Measurements from ENCODE around the gene SURF4.

Gene SURF4

GRCh38 chr9:133351908-133352634, 23.8 kb downstream of the SURF4 start:
- no peak for TF ChIP-seq YY1 (IDR thresholded peaks at IDR 0.05; ENCODE audit: low read depth)
- no peak for TF ChIP-seq USF1 (IDR thresholded peaks at IDR 0.05)
- TF ChIP-seq TAF1 (IDR thresholded peaks at IDR 0.05; ENCODE audit: low read depth): no peak
- no peak for TF ChIP-seq REST (IDR thresholded peaks at IDR 0.05; ENCODE audit: low read depth)
- TF ChIP-seq EGR1 (IDR thresholded peaks at IDR 0.05): no peak
- TF ChIP-seq MAX (IDR thresholded peaks at IDR 0.05): no peak
- TF ChIP-seq CEBPB (IDR thresholded peaks at IDR 0.05): no peak
- TF ChIP-seq FOXM1 (IDR thresholded peaks at IDR 0.05; ENCODE audit: borderline replicate concordance, low read depth): no peak
- TF ChIP-seq RAD21 (IDR thresholded peaks at IDR 0.05; ENCODE audit: low read depth): no peak
- TF ChIP-seq CREB1 (IDR thresholded peaks at IDR 0.05; ENCODE audit: low read depth): no peak
- no peak for TF ChIP-seq ZBTB7A (IDR thresholded peaks at IDR 0.05; ENCODE audit: low read depth)
- no peak for TF ChIP-seq TCF12 (IDR thresholded peaks at IDR 0.05; ENCODE audit: low read depth)
- TF ChIP-seq EP300 (IDR thresholded peaks at IDR 0.05; ENCODE audit: borderline replicate concordance): no peak
- TF ChIP-seq NFIC (IDR thresholded peaks at IDR 0.05): no peak
- no peak for TF ChIP-seq TEAD4 (IDR thresholded peaks at IDR 0.05)

- no peak for TF ChIP-seq MAX (IDR thresholded peaks at IDR 0.05)
- no peak for TF ChIP-seq REST (IDR thresholded peaks at IDR 0.05; ENCODE audit: low read depth)
- TF ChIP-seq FOXM1 (IDR thresholded peaks at IDR 0.05; ENCODE audit: borderline replicate concordance, low read depth): no peak
- no peak for TF ChIP-seq CEBPB (IDR thresholded peaks at IDR 0.05)
- no peak for TF ChIP-seq YY1 (IDR thresholded peaks at IDR 0.05; ENCODE audit: low read depth)
- TF ChIP-seq USF1 (IDR thresholded peaks at IDR 0.05): no peak
- no peak for TF ChIP-seq TCF12 (IDR thresholded peaks at IDR 0.05; ENCODE audit: low read depth)
- TF ChIP-seq RAD21 (IDR thresholded peaks at IDR 0.05; ENCODE audit: low read depth): no peak
- no peak for TF ChIP-seq TEAD4 (IDR thresholded peaks at IDR 0.05)
- no peak for TF ChIP-seq ZBTB7A (IDR thresholded peaks at IDR 0.05; ENCODE audit: low read depth)
- no peak for TF ChIP-seq NFIC (IDR thresholded peaks at IDR 0.05)
- no peak for TF ChIP-seq CREB1 (IDR thresholded peaks at IDR 0.05; ENCODE audit: low read depth)
- TF ChIP-seq EP300 (IDR thresholded peaks at IDR 0.05; ENCODE audit: borderline replicate concordance): no peak
- no peak for TF ChIP-seq TAF1 (IDR thresholded peaks at IDR 0.05; ENCODE audit: low read depth)
- no peak for TF ChIP-seq EGR1 (IDR thresholded peaks at IDR 0.05)
These were observed 24.3 kb downstream of the SURF4 start for GRCh38 chr9:133351526-133351907.

GRCh38 chr9:133349965-133350616, 25.8 kb downstream of the SURF4 start:
- TF ChIP-seq TEAD4 (IDR thresholded peaks at IDR 0.05): no peak

GRCh38 chr9:133348718-133349573, 26.9 kb downstream of the SURF4 start:
- TF ChIP-seq CREB1 (IDR thresholded peaks at IDR 0.05; ENCODE audit: low read depth) (no peak), CEBPB (IDR thresholded peaks at IDR 0.05) (no peak), NFIC (IDR thresholded peaks at IDR 0.05) (no peak), TAF1 (IDR thresholded peaks at IDR 0.05; ENCODE audit: low read depth) (no peak)

- TF ChIP-seq REST (IDR thresholded peaks at IDR 0.05; ENCODE audit: low read depth) (peak; percentile 28; the same call in 1 of the 2 replicates), TAF1 (IDR thresholded peaks at IDR 0.05; ENCODE audit: low read depth) (peak; percentile 100), FOXM1 (IDR thresholded peaks at IDR 0.05; ENCODE audit: borderline replicate concordance, low read depth) (no peak), CEBPB (IDR thresholded peaks at IDR 0.05) (no peak), NFIC (IDR thresholded peaks at IDR 0.05) (peak; percentile 8; the same call in 1 of the 2 replicates), ZBTB7A (IDR thresholded peaks at IDR 0.05; ENCODE audit: low read depth) (no peak), USF1 (IDR thresholded peaks at IDR 0.05) (no peak), EGR1 (IDR thresholded peaks at IDR 0.05) (no peak), TEAD4 (IDR thresholded peaks at IDR 0.05) (0 out of 2 replicates have a peak, but pooled peaks have one; percentile 22), YY1 (IDR thresholded peaks at IDR 0.05; ENCODE audit: low read depth) (peak; percentile 93), EP300 (IDR thresholded peaks at IDR 0.05; ENCODE audit: borderline replicate concordance) (peak; percentile 33; the same call in 1 of the 2 replicates), CREB1 (IDR thresholded peaks at IDR 0.05; ENCODE audit: low read depth) (no peak), RAD21 (IDR thresholded peaks at IDR 0.05; ENCODE audit: low read depth) (no peak), TCF12 (IDR thresholded peaks at IDR 0.05; ENCODE audit: low read depth) (peak; percentile 72), MAX (IDR thresholded peaks at IDR 0.05) (peak; percentile 92)
These were observed 27.7 kb downstream of the SURF4 start, which contains the start of the genes MED22 and RPL7A for GRCh38 chr9:133347985-133348717. TSS of gene MED22 (minus strand) at chr9:133348131. CDS start at chr9:133346662, 1,469 bp downstream. TSS of gene RPL7A (plus strand) at chr9:133348218. CDS start at chr9:133348244, 26 bp downstream.

Data from Ishikawa (cell line).